HCT116 (cell line): ENCODE measurements around the gene AUTS2. TPM values are rescaled to one million over a fixed set of nuclear protein-coding genes. Genes with fewer than 3 reads are reported as not detected.

Experiments used
- ATAC-seq: fragments of 200-7000 bp; cut with Tn5 transposase; 2 replicates; pipeline ENCODE4 v1.9.1; 2020; ENCODE audit warnings: mild to moderate bottlenecking, moderate library complexity
- BruUV-seq: library from RNA; stranded (reverse); fragments of 400-500 nt; replicated peaks from 2 replicates; lab custom pipeline; 2021; lab: Mats Ljungman, UMichigan
- CTCF ChIA-PET: fragments of 300-600 bp; sonication (Branson Sonifier 250); formaldehyde crosslinking; loops from one replicate; lab custom pipeline; 2021; ENCODE audit warnings: antibody characterized with exemption; lab: Charles Lee
- POLR2A ChIA-PET: fragments of 300-600, 350-600 bp; sonication (Branson Sonifier 250); formaldehyde crosslinking; loops from one replicate; lab custom pipeline; 2021; ENCODE audit warnings: antibody characterized with exemption; lab: Charles Lee
- RAD21 ChIA-PET, 2 experiments: fragments of 300-600 bp; sonication (Branson Sonifier 250); formaldehyde crosslinking; loops; one replicate each; lab custom pipeline; 2023; ENCODE audit warnings: low total read pairs in 2 of 2; ENCODE audit not compliant: uncharacterized antibody in 2 of 2, unreplicated experiment in 2 of 2, low non-redundant PET in 1 of 2; lab: Charles Lee
- DNase-seq: peaks from one replicate; pipeline ENCODE4 v3.0.0-alpha.2; 2010; ENCODE audit warnings: low read depth, low spot score
- H2AFZ ChIP-seq: fragments of 200-600 bp; shearing (Covaris generic), sonication (generic); 2 replicates; pipeline ENCODE4 v1.6.1; 2017; ENCODE audit warnings: low read depth, mixed run types, mixed read lengths, antibody characterized with exemption, low read length; ENCODE audit not compliant: poor library complexity, severe bottlenecking
- H3K27ac ChIP-seq: 2 replicates; pipeline ENCODE4 v1.5.1; 2012; ENCODE audit warnings: low read depth, low read length
- H3K27me3 ChIP-seq: fragments of 200-600 bp; sonication (generic); 2 replicates; pipeline ENCODE4 v1.6.1; 2016; ENCODE audit warnings: mixed run types, low read length, mixed read lengths; ENCODE audit not compliant: insufficient read depth
- H3K36me3 ChIP-seq, 2 experiments: fragments of 200-500 bp in 1 of 2; fragments of 200-600 bp in 1 of 2; sonication (Bioruptor generic) in 1 of 2; sonication (generic) in 1 of 2; 2 replicates each; pipeline versions ENCODE4 v1.5.1 to v1.6.1; 2014 to 2016; ENCODE audit warnings: low read length in 2 of 2, inconsistent platforms in 1 of 2, mixed read lengths in 1 of 2, mixed run types in 1 of 2; ENCODE audit not compliant: insufficient read depth in 2 of 2, control insufficient read depth in 1 of 2
- H3K4me1 ChIP-seq, 2 experiments: fragments of 200-600 bp in 1 of 2; sonication (generic) in 1 of 2; 2 replicates each; pipeline versions ENCODE4 v1.5.1 to v1.6.1; 2012 to 2017; ENCODE audit warnings: low read length in 2 of 2, inconsistent platforms in 1 of 2, mild to moderate bottlenecking in 1 of 2, mixed read lengths in 1 of 2, mixed run types in 1 of 2, moderate library complexity in 1 of 2; ENCODE audit not compliant: insufficient read depth in 2 of 2, control insufficient read depth in 1 of 2
- H3K4me2 ChIP-seq: fragments of 200-600 bp; sonication (generic); 2 replicates; pipeline ENCODE4 v1.6.1; 2017; ENCODE audit warnings: mixed run types, low read length, mixed read lengths
- H3K4me3 ChIP-seq, 2 experiments: fragments of 200-600 bp in 1 of 2; sonication (generic) in 1 of 2; replicated peaks in 1 of 2; 2 replicates each; pipeline ENCODE4 v1.5.1; 2011 to 2016; ENCODE audit warnings: low read length in 2 of 2, control low read depth in 1 of 2, low read depth in 1 of 2, mild to moderate bottlenecking in 1 of 2, mixed read lengths in 1 of 2, mixed run types in 1 of 2
- H3K79me2 ChIP-seq: fragments of 200-600 bp; sonication (generic); 2 replicates; pipeline ENCODE4 v1.6.1; 2017; ENCODE audit warnings: mild to moderate bottlenecking, mixed run types, low read length, moderate library complexity, mixed read lengths; ENCODE audit not compliant: insufficient read depth
- H3K9ac ChIP-seq: fragments of 200-600 bp; sonication (generic); 2 replicates; pipeline ENCODE4 v1.6.1; 2016; ENCODE audit warnings: low read length, mixed read lengths
- H3K9me2 ChIP-seq: fragments of 200-600 bp; sonication (generic), shearing (Covaris generic); 2 replicates; pipeline ENCODE4 v1.6.1; 2017; ENCODE audit warnings: mixed run types, mild to moderate bottlenecking, moderate library complexity; ENCODE audit not compliant: insufficient read depth
- H3K9me3 ChIP-seq, 2 experiments: fragments of 200-500 bp in 1 of 2; fragments of 200-600 bp in 1 of 2; sonication (Bioruptor generic) in 1 of 2; sonication (generic) in 1 of 2; 2 replicates each; pipeline ENCODE4 v1.6.1; 2014 to 2017; ENCODE audit warnings: low read length in 2 of 2, mixed read lengths in 2 of 2, inconsistent platforms in 1 of 2, low read depth in 1 of 2, mild to moderate bottlenecking in 1 of 2, mixed run types in 1 of 2, moderate library complexity in 1 of 2; ENCODE audit not compliant: control insufficient read depth in 1 of 2, insufficient read depth in 1 of 2
- H4K20me1 ChIP-seq: fragments of 200-600 bp; sonication (generic), shearing (Covaris generic); 2 replicates; pipeline ENCODE4 v1.6.1; 2017; ENCODE audit warnings: mixed run types, mild to moderate bottlenecking, moderate library complexity; ENCODE audit not compliant: insufficient read depth
- CBX3 ChIP-seq: IDR thresholded peaks from 2 replicates; pipeline ENCODE4 v1.6.1; 2012; ENCODE audit warnings: low read depth
- CEBPB ChIP-seq: IDR thresholded peaks from 2 replicates; pipeline ENCODE4 v1.6.1; 2012; ENCODE audit warnings: low read depth
- EGR1 ChIP-seq: IDR thresholded peaks from 2 replicates; pipeline ENCODE4 v1.6.1; 2012; ENCODE audit warnings: low read depth
- ELF1 ChIP-seq: IDR thresholded peaks from 2 replicates; pipeline ENCODE4 v1.6.1; 2012; ENCODE audit warnings: low read depth, borderline replicate concordance
- EZH2 ChIP-seq: fragments of 200-600 bp; sonication (generic); IDR thresholded peaks from 2 replicates; pipeline ENCODE4 v1.6.1; 2017; ENCODE audit warnings: antibody characterized with exemption, mixed run types
- EZH2phosphoT487 ChIP-seq: fragments of 200-600 bp; IDR thresholded peaks from 2 replicates; pipeline ENCODE4 v1.6.1; 2018; ENCODE audit warnings: antibody characterized with exemption, borderline replicate concordance
- FOSL1 ChIP-seq: IDR thresholded peaks from 2 replicates; pipeline ENCODE4 v1.6.1; 2012; ENCODE audit warnings: low read depth
- POLR2A ChIP-seq: IDR thresholded peaks from 2 replicates; pipeline ENCODE4 v1.7.0; 2011; ENCODE audit warnings: borderline replicate concordance; ENCODE audit not compliant: insufficient read depth, insufficient read length; ENCODE audit errors: extremely low read depth
- POLR2AphosphoS5 ChIP-seq: IDR thresholded peaks from 2 replicates; pipeline ENCODE4 v1.6.1; 2011; ENCODE audit warnings: mild to moderate bottlenecking, low read depth, low read length, moderate library complexity
- RAD21 ChIP-seq: IDR thresholded peaks from 2 replicates; pipeline ENCODE4 v1.6.1; 2012; ENCODE audit warnings: low read depth, mild to moderate bottlenecking
- REST ChIP-seq: IDR thresholded peaks from 2 replicates; pipeline ENCODE4 v1.6.1; 2012; ENCODE audit warnings: low read depth
- SIN3A ChIP-seq: IDR thresholded peaks from 2 replicates; pipeline ENCODE4 v1.6.1; 2012; ENCODE audit warnings: low read depth
- SP1 ChIP-seq: IDR thresholded peaks from 2 replicates; pipeline ENCODE4 v1.6.1; 2012; ENCODE audit warnings: low read depth
- SRF ChIP-seq: IDR thresholded peaks from 2 replicates; pipeline ENCODE4 v1.6.1; 2012; ENCODE audit warnings: low read depth
- YY1 ChIP-seq: IDR thresholded peaks from 2 replicates; pipeline ENCODE4 v1.6.1; 2011; ENCODE audit warnings: low read length, low read depth, moderate library complexity, mild to moderate bottlenecking; ENCODE audit not compliant: insufficient replicate concordance; ENCODE audit errors: extremely low read depth
- ZFX ChIP-seq: fragments of 450-650 bp; IDR thresholded peaks from 2 replicates; pipeline ENCODE4 v1.6.1; 2017
- ZNF274 ChIP-seq: fragments of 200-500 bp; sonication (Bioruptor generic); IDR thresholded peaks from 2 replicates; pipeline ENCODE4 v1.6.1; 2014; ENCODE audit warnings: mild to moderate bottlenecking, low read depth, low read length, inconsistent platforms
- intact Hi-C: fragments of 100-400 bp; cut with micrococcal nuclease; formaldehyde crosslinking; loops from 2 replicates; pipeline ENCODE4 v1.10.0; 2022
- total RNA-seq: library from RNA; stranded (reverse); gene quantifications from one replicate; pipeline ENCODE4 v1.2.1, GENCODE V29; 2021; ENCODE audit not compliant: unreplicated experiment
- TF ChIP-seq, protein P1 (sequence below): IDR thresholded peaks from 2 replicates; pipeline ENCODE4 v1.6.1; 2012
- TF ChIP-seq, protein P2 (sequence below), 3 experiments: fragments of 200-600 bp in 1 of 3; sonication (generic) in 1 of 3; IDR thresholded peaks in 2 of 3; conservative IDR thresholded peaks in 1 of 3; 2 replicates each; pipeline ENCODE4 v1.5.1; 2012 to 2017; ENCODE audit warnings: low read depth in 2 of 3, low read length in 2 of 3, antibody characterized with exemption in 1 of 3, borderline replicate concordance in 1 of 3, control low read depth in 1 of 3, mild to moderate bottlenecking in 1 of 3, mixed read lengths in 1 of 3, mixed run types in 1 of 3, moderate library complexity in 1 of 3; ENCODE audit not compliant: insufficient read depth in 1 of 3
- TF ChIP-seq, protein P3 (sequence below): IDR thresholded peaks from 2 replicates; pipeline ENCODE4 v1.6.1; 2012

AUTS2 gene
- total RNA-seq, 1 experiment from 2014 or later = 0.93 TPM

DNA sequence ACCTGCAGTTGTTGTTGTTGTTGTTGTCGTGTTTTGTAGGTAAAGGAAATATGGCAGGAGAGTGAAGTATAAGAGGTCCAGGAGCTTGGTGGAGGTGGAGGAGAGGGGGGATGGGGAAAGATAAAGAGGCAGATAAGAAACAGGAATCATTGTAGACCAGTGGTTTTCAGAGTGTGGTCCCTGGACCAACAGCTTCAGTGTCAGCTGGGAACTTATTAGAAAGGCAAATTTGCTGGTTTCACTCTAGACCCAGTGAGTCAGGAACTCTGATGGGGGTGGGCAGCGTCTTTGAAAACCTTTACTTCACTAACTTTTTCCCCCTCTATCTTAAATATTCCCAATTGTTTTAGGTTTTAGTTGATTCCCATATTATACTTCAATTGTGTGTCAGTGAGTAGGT lies 241.5 kb downstream of the AUTS2 start:
- BruUV-seq = no TSS peak
- intact Hi-C loops = no loop called here
- RAD21 ChIA-PET = no interaction called here
- POLR2A ChIA-PET = no interaction called here
- Histone ChIP-seq H3K4me1 (no peaks in the 10 kb centered on the region), H3K9me2 (no peaks in the 10 kb centered on the region), H2AFZ (no peak overlapping the region), H3K4me3 (no peak overlapping the region), H3K79me2 (no peaks in the 10 kb centered on the region), H3K9ac (no peak overlapping the region), H3K4me2 (no peak overlapping the region), H3K27me3 (no peaks in the 10 kb centered on the region), H4K20me1 (no peaks in the 10 kb centered on the region), H3K27ac (no peak overlapping the region), H3K36me3 (no peaks in the 10 kb centered on the region), H3K9me3 (peaks cover 3 to 34% of the 10 kb centered on the region in 2 experiments; a peak in 3 of 4 replicates)
- no peak for DNase-seq
- ATAC-seq = no peak
- CTCF ChIA-PET = no interaction called here
- TF ChIP-seq ZNF274 (no peak), EZH2phosphoT487 (no peak), REST (no peak), SIN3A (no peak), SP1 (no peak), CEBPB (no peak), FOSL1 (no peak), POLR2AphosphoS5 (no peak), EZH2 (no peak), YY1 (no peak), SRF (no peak), EGR1 (no peak), RAD21 (no peak), POLR2A (no peak), CBX3 (no peak), ELF1 (no peak), ZFX (no peak)
- TF ChIP-seq, protein P1, sequence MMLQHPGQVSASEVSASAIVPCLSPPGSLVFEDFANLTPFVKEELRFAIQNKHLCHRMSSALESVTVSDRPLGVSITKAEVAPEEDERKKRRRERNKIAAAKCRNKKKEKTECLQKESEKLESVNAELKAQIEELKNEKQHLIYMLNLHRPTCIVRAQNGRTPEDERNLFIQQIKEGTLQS = no peak
- TF ChIP-seq, protein P2, sequence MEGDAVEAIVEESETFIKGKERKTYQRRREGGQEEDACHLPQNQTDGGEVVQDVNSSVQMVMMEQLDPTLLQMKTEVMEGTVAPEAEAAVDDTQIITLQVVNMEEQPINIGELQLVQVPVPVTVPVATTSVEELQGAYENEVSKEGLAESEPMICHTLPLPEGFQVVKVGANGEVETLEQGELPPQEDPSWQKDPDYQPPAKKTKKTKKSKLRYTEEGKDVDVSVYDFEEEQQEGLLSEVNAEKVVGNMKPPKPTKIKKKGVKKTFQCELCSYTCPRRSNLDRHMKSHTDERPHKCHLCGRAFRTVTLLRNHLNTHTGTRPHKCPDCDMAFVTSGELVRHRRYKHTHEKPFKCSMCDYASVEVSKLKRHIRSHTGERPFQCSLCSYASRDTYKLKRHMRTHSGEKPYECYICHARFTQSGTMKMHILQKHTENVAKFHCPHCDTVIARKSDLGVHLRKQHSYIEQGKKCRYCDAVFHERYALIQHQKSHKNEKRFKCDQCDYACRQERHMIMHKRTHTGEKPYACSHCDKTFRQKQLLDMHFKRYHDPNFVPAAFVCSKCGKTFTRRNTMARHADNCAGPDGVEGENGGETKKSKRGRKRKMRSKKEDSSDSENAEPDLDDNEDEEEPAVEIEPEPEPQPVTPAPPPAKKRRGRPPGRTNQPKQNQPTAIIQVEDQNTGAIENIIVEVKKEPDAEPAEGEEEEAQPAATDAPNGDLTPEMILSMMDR (IDR thresholded peaks at IDR 0.05 in 2 of 3, conservative IDR thresholded peaks at IDR 0.05 in 1 of 3; ENCODE audit: borderline replicate concordance in 1 of 3, insufficient read depth in 1 of 3, low read depth in 2 of 3, low read length in 2 of 3) = no peak
- TF ChIP-seq, protein P3, sequence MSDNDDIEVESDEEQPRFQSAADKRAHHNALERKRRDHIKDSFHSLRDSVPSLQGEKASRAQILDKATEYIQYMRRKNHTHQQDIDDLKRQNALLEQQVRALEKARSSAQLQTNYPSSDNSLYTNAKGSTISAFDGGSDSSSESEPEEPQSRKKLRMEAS = no peak
